ENCODE data around the gene SDK1.

The SDK1 gene

GRCh38 chr7:3486841-3487240 lies 185.8 kb downstream of the SDK1 start:
- TF ChIP-seq CTCF (conservative IDR thresholded peaks at IDR 0.05; ENCODE audit: low read length) = no peak
- DNase-seq (ENCODE audit: low read depth) = no peak
- no peak overlapping the region for H3K4me3 ChIP-seq (ENCODE audit: low read length)

- DNase-seq (ENCODE audit: low read depth) = no peak
- TF ChIP-seq CTCF (conservative IDR thresholded peaks at IDR 0.05; ENCODE audit: low read length) = no peak
- H3K4me3 ChIP-seq (ENCODE audit: low read length) = no peak overlapping the region
These were observed 187.8 kb downstream of the SDK1 start for GRCh38 chr7:3488829-3489228.

GRCh38 chr7:3493499-3493898 lies 192.4 kb downstream of the SDK1 start:
- peak; percentile 0 for DNase-seq (ENCODE audit: low read depth)
- TF ChIP-seq CTCF (conservative IDR thresholded peaks at IDR 0.05; ENCODE audit: low read length) = no peak
- no peak overlapping the region for H3K4me3 ChIP-seq (ENCODE audit: low read length)

GRCh38 chr7:3494947-3495346 lies 193.9 kb downstream of the SDK1 start:
- no peak overlapping the region for H3K4me3 ChIP-seq (ENCODE audit: low read length)
- DNase-seq (ENCODE audit: low read depth) = no peak
- no peak for TF ChIP-seq CTCF (conservative IDR thresholded peaks at IDR 0.05; ENCODE audit: low read length)

- no peak overlapping the region for H3K4me3 ChIP-seq (ENCODE audit: low read length)
- no peak for TF ChIP-seq CTCF (conservative IDR thresholded peaks at IDR 0.05; ENCODE audit: low read length)
- no peak for DNase-seq (ENCODE audit: low read depth)
These were observed 194.5 kb downstream of the SDK1 start for GRCh38 chr7:3495530-3495929.

GRCh38 chr7:3495954-3496353 lies 194.9 kb downstream of the SDK1 start:
- TF ChIP-seq CTCF (conservative IDR thresholded peaks at IDR 0.05; ENCODE audit: low read length) = no peak
- DNase-seq (ENCODE audit: low read depth) = no peak
- H3K4me3 ChIP-seq (ENCODE audit: low read length) = no peak overlapping the region

- no peak overlapping the region for H3K4me3 ChIP-seq (ENCODE audit: low read length)
- no peak for DNase-seq (ENCODE audit: low read depth)
- TF ChIP-seq CTCF (conservative IDR thresholded peaks at IDR 0.05; ENCODE audit: low read length) = no peak
These were observed 196.7 kb downstream of the SDK1 start for GRCh38 chr7:3497796-3498195.

Data from AG10803 (cell line).